ENCODE results near the gene PLCB3.

- TF ChIP-seq POLR2A (IDR thresholded peaks at IDR 0.05) (no peak), POLR2AphosphoS5 (IDR thresholded peaks at IDR 0.05) (no peak)
Observed at GRCh38 chr11:64261556-64262080, 10.3 kb downstream of the PLCB3 start.
